ENCODE data around the gene LNX2. TPM values are rescaled to one million over a fixed set of nuclear protein-coding genes. Genes with fewer than 3 reads are reported as not detected.

The LNX2 gene
- total RNA-seq, 2 donors from 2014 or later: 4.1 TPM

DNA sequence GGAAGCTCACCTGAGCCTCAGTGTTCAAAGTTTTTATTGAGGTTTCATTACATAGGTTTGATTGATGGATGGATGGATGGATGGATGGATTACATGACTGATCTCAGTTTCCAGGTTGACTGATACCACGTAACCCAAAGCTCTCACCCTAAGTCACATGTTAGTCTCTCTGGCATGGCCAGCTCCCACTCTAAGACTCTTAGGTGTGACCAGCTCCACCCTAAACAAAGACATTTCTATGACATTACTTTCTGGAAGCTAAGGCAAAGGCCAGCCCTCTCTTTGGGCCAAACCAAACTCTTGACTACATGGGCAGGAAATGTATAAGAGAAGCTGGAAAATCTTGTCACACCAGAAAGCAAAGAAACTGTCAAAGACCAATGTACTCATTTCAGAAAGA, 30.0 kb upstream of the LNX2 start:
- Mint-ChIP-seq H3K27ac (no peak overlapping the region), H3K4me1 (no peaks in the 10 kb centered on the region), H3K27me3 (no peaks in the 10 kb centered on the region), H3K4me3 (no peak overlapping the region), H3K36me3 (ENCODE audit: low read depth) (peaks cover 73% of the 10 kb centered on the region), H3K9me3 (peaks cover 4% of the 10 kb centered on the region)
- ATAC-seq (replicated peaks): no peak

GRCh38 chr13:27644302-27644701, 24.0 kb upstream of the LNX2 start:
- H3K4me1 Mint-ChIP-seq: peaks cover 12% of the 10 kb centered on the region
- H3K9me3 Mint-ChIP-seq: peaks cover 4% of the 10 kb centered on the region
- no peak overlapping the region for H3K4me3 Mint-ChIP-seq
- peaks cover 39% of the 10 kb centered on the region for H3K36me3 Mint-ChIP-seq (ENCODE audit: low read depth)
- no peaks in the 10 kb centered on the region for H3K27me3 Mint-ChIP-seq
- ATAC-seq (replicated peaks): no peak
- no peak overlapping the region for H3K27ac Mint-ChIP-seq

DNA sequence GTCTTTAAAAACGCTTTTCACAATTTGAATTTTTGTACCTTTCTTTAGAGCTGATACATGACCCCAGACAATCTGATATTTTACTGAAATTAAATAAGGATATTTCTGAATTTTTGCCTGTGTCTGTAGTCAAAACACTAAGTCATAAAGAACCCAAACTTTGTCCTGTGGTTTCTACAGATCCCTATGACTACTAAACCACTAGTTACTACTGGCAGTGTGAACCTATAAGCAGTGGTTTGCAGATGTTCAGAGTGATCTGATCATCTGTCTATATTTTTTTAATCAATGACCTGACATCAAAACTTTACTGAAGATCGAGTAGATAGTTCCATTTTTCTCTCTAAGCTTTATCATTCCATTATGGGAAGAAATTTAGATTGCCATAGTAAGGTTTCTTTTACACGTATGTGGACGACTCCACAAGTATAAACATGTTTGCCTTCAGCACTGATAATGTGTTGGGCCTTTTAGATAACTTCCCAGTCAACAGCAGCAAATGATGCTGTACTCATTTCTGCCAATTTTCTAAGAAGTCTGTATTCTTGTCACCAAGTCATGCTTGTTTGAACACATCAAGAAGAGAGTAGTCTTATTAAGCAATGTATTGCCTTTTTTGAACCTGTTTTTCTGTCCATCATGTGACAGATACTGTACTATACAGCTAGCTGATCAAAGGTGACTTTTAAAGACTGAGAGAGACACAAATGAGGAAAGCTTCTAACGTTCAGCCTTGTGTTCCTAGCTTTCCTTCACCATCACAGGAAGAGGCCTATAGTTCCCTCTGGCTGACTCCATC, 23.2 kb upstream of the LNX2 start:
- Mint-ChIP-seq H3K9me3 (no peaks in the 10 kb centered on the region), H3K27me3 (no peaks in the 10 kb centered on the region), H3K27ac (no peak overlapping the region), H3K36me3 (ENCODE audit: low read depth) (peaks cover 32% of the 10 kb centered on the region), H3K4me1 (peaks cover 12% of the 10 kb centered on the region), H3K4me3 (no peak overlapping the region)
- peak; percentile 68 for ATAC-seq (replicated peaks)

DNA sequence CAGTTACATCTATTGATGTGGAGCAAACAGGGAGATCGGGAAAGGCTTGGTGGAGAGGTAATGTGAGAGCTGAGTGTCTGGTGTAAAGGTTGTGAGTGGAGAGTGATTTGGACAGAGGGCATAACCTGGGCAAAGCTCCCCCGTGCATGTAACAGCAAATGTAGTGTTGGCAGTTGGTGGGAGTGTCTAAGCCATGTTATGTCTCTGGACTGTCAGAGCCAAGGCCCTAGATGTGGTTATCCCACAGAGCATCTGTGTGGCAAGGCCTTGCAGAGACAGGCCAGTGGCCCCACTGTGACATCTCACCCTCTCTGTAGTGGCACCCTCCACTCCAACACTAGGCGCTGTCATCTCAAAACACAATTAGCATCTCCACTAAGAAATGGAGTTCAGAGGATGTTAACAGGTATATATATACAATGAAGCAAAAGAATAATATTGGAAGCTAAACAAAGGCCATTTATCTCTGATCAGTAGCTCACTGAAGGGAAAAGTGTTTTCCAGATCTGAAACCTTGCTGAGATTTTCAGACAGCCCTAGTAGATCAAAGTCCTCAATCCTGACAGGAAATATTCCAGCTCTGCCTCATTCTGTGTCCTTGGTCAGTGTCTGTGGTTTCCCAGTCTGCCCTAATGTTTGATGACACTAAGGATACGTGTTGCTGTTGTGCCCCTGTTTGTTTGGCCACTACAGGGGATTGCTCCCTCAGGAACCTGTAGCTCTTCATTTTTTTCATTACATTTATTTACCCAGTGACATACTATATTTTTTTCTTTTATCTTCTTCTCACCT, 21.6 kb upstream of the LNX2 start:
- Mint-ChIP-seq H3K36me3 (ENCODE audit: low read depth) (peaks cover 25% of the 10 kb centered on the region), H3K27ac (no peak overlapping the region), H3K9me3 (no peaks in the 10 kb centered on the region), H3K4me1 (peaks cover 21% of the 10 kb centered on the region), H3K4me3 (no peak overlapping the region), H3K27me3 (no peaks in the 10 kb centered on the region)
- ATAC-seq (replicated peaks): no peak

- no peaks in the 10 kb centered on the region for H3K27me3 Mint-ChIP-seq
- H3K36me3 Mint-ChIP-seq (ENCODE audit: low read depth): peaks cover 8% of the 10 kb centered on the region
- H3K4me1 Mint-ChIP-seq: peaks cover 23% of the 10 kb centered on the region
- no peak for ATAC-seq (replicated peaks)
- H3K9me3 Mint-ChIP-seq: no peaks in the 10 kb centered on the region
- no peak overlapping the region for H3K4me3 Mint-ChIP-seq
- H3K27ac Mint-ChIP-seq: no peak overlapping the region
These were observed 18.9 kb upstream of the LNX2 start for GRCh38 chr13:27639186-27639585.

GRCh38 chr13:27638521-27638920, 18.2 kb upstream of the LNX2 start:
- Mint-ChIP-seq H3K4me3 (no peak overlapping the region), H3K27ac (no peak overlapping the region), H3K27me3 (no peaks in the 10 kb centered on the region), H3K36me3 (ENCODE audit: low read depth) (peaks cover 14% of the 10 kb centered on the region), H3K4me1 (peaks cover 20% of the 10 kb centered on the region), H3K9me3 (no peaks in the 10 kb centered on the region)
- no peak for ATAC-seq (replicated peaks)

DNA sequence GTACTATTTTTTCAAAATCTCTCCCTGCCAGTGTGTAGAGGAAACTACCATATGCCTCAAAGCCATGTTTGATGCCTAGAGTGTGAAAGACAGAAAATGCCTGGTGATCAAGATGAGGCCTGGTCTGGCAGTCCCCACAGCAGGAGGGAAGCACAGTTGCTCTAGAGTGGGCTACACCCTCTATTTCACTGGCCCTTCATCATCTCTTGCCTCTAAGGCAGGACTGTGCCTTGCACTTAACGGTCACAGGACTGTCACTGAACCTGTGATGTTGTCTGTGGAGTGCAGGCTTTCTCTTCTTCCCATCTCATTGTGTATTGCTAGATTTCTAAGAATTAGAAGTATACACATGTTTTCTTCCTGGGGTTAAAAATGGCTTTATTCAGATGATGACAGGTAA, 17.7 kb upstream of the LNX2 start:
- Mint-ChIP-seq H3K4me1 (peaks cover 17% of the 10 kb centered on the region), H3K27ac (no peak overlapping the region), H3K9me3 (no peaks in the 10 kb centered on the region), H3K27me3 (no peaks in the 10 kb centered on the region), H3K36me3 (ENCODE audit: low read depth) (peaks cover 14% of the 10 kb centered on the region), H3K4me3 (no peak overlapping the region)
- ATAC-seq (replicated peaks): no peak

DNA sequence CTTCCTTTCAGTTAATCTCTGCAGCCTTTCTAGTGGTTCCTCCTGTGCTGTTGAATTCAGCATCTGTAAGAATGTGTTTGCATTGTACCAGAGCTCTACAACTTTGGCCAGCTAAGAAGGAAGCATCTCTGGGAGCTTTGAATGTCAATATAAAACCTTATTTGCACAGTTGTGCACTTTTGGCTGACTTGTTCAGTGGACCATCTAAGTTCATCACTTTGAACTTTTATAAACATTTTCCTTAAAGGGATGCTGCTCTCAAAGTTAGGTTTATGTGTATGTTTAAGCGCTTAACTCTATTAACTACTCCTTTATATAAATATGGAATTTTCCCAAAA, 16.9 kb upstream of the LNX2 start:
- ATAC-seq (replicated peaks): no peak
- Mint-ChIP-seq H3K9me3 (no peaks in the 10 kb centered on the region), H3K4me3 (no peak overlapping the region), H3K27me3 (no peaks in the 10 kb centered on the region), H3K27ac (peak overlapping the region; percentile 20), H3K4me1 (peaks cover 22% of the 10 kb centered on the region), H3K36me3 (ENCODE audit: low read depth) (peaks cover 19% of the 10 kb centered on the region)

GRCh38 chr13:27636589-27637288, 16.4 kb upstream of the LNX2 start:
- ATAC-seq (replicated peaks): peak; percentile 18
- no peaks in the 10 kb centered on the region for H3K27me3 Mint-ChIP-seq
- no peak overlapping the region for H3K4me3 Mint-ChIP-seq
- H3K4me1 Mint-ChIP-seq: peaks cover 28% of the 10 kb centered on the region
- H3K36me3 Mint-ChIP-seq (ENCODE audit: low read depth): peaks cover 25% of the 10 kb centered on the region
- H3K27ac Mint-ChIP-seq: peak overlapping the region; percentile 20
- H3K9me3 Mint-ChIP-seq: no peaks in the 10 kb centered on the region

- ATAC-seq (replicated peaks): no peak
- Mint-ChIP-seq H3K27me3 (no peaks in the 10 kb centered on the region), H3K9me3 (no peaks in the 10 kb centered on the region), H3K4me1 (peaks cover 32% of the 10 kb centered on the region), H3K4me3 (no peak overlapping the region), H3K36me3 (ENCODE audit: low read depth) (peaks cover 33% of the 10 kb centered on the region), H3K27ac (no peak overlapping the region)
These were observed 14.9 kb upstream of the LNX2 start for GRCh38 chr13:27635266-27635665.

DNA sequence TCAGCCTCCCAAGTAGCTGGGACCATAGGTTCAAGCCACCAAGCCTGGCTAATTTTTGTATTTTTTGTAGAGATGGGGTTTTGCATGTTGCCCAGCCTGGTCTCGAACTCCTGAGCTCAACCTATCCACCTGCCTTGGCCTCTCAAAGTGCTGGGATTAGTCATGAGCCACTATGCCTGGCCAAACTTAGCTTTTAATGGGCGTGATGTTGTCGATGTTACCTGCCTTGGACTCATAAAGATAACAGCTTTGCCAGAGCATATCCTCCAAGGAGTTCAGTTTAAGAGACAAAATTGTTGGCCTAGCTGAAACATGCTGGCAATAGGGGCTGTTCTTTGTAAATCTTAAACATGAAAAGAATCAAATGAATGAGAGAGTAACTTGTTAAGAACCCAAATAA, 14.5 kb upstream of the LNX2 start:
- Mint-ChIP-seq H3K4me1 (peaks cover 30% of the 10 kb centered on the region), H3K27ac (no peak overlapping the region), H3K4me3 (no peak overlapping the region)

DNA sequence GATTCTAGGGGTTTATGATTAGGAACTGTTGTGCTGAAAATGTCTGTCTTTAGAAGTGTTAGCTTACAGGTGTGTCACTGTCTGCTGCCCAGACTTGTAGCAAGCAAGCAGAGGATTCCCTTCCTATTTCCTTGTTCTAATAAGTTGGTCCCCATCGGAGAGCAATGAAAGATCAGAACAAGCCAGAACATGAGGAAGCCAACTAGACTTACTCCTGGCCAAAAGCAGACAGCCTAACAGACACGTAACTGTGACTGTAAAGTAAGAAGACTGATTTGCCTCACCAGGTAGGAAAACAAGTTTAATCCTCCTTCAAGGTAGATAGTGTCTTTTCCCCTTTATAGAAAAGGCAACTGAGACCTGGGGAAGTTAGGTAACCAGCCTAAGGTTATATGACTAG, 13.9 kb upstream of the LNX2 start:
- no peak for ATAC-seq (replicated peaks)
- H3K4me1 Mint-ChIP-seq: peaks cover 27% of the 10 kb centered on the region
- no peaks in the 10 kb centered on the region for H3K9me3 Mint-ChIP-seq
- no peaks in the 10 kb centered on the region for H3K27me3 Mint-ChIP-seq
- H3K4me3 Mint-ChIP-seq: no peak overlapping the region
- H3K27ac Mint-ChIP-seq: no peak overlapping the region
- H3K36me3 Mint-ChIP-seq (ENCODE audit: low read depth): peaks cover 34% of the 10 kb centered on the region

More for the DNA sequence above, 14.5 kb upstream of the LNX2 start:
- no peak for ATAC-seq (replicated peaks)
- no peaks in the 10 kb centered on the region for H3K27me3 Mint-ChIP-seq
- no peaks in the 10 kb centered on the region for H3K9me3 Mint-ChIP-seq
- peaks cover 33% of the 10 kb centered on the region for H3K36me3 Mint-ChIP-seq (ENCODE audit: low read depth)

GRCh38 chr13:27632648-27633047, 12.3 kb upstream of the LNX2 start:
- Mint-ChIP-seq H3K27me3 (no peaks in the 10 kb centered on the region), H3K4me1 (peaks cover 26% of the 10 kb centered on the region), H3K9me3 (no peaks in the 10 kb centered on the region), H3K27ac (no peak overlapping the region), H3K36me3 (ENCODE audit: low read depth) (peaks cover 50% of the 10 kb centered on the region), H3K4me3 (no peak overlapping the region)
- no peak for ATAC-seq (replicated peaks)

DNA sequence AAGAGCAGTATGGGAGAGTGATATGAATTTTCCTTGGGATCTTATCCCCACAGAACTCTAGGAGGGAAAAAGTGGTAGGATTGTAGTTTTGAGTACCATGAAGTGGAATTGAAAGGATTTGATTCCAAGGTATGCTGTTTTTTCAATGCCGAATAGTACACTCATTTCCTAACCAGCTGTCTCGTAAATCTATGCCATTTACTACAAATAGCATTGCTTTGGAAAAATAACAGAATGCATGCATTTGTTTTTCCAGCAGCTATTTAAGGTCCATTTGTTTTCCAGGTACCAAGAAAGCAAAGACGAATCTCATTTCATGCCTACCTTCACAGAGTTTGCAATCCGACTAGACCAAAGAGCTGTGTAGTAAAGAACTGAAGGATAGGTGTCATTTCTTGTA, 11.9 kb upstream of the LNX2 start:
- Mint-ChIP-seq H3K36me3 (ENCODE audit: low read depth) (peaks cover 54% of the 10 kb centered on the region), H3K4me3 (no peak overlapping the region), H3K4me1 (peaks cover 30% of the 10 kb centered on the region), H3K27me3 (no peaks in the 10 kb centered on the region), H3K27ac (no peak overlapping the region), H3K9me3 (no peaks in the 10 kb centered on the region)
- ATAC-seq (replicated peaks): no peak

DNA sequence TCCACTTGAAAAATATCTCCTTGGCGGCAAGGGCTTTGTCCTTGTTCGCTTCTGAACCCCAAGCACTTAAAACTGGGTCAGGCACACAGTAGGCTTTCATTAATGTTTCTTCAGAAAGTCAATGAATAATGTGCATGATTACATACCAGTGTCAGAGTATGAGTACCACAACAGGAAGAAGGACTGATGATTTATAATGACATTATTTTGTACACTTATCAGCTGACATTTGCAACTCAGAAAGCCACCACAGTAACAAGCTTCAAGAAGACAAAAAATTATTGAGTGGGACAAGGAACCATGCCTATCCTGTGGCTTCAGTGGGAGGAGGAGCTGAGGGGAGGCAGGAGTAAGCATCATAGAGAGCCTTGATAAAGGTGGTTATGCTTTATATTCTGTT, 11.3 kb upstream of the LNX2 start:
- Mint-ChIP-seq H3K27me3 (no peaks in the 10 kb centered on the region), H3K27ac (no peak overlapping the region), H3K36me3 (ENCODE audit: low read depth) (peaks cover 59% of the 10 kb centered on the region), H3K9me3 (no peaks in the 10 kb centered on the region), H3K4me3 (no peak overlapping the region), H3K4me1 (peaks cover 30% of the 10 kb centered on the region)
- ATAC-seq (replicated peaks): peak; percentile 72
